ENCODE results near the gene DPY19L3. TPM values are rescaled to one million over a fixed set of nuclear protein-coding genes. Genes with fewer than 3 reads are reported as not detected.
"Not testable (repeated sequence)": the region's sequence is repeated elsewhere in the genome, so short reads cannot be mapped to it uniquely, and the experiment has no call there.

DPY19L3 gene
- total and polyA plus RNA-seq, 2 donors = 6.9 to 62.7 TPM

DNA sequence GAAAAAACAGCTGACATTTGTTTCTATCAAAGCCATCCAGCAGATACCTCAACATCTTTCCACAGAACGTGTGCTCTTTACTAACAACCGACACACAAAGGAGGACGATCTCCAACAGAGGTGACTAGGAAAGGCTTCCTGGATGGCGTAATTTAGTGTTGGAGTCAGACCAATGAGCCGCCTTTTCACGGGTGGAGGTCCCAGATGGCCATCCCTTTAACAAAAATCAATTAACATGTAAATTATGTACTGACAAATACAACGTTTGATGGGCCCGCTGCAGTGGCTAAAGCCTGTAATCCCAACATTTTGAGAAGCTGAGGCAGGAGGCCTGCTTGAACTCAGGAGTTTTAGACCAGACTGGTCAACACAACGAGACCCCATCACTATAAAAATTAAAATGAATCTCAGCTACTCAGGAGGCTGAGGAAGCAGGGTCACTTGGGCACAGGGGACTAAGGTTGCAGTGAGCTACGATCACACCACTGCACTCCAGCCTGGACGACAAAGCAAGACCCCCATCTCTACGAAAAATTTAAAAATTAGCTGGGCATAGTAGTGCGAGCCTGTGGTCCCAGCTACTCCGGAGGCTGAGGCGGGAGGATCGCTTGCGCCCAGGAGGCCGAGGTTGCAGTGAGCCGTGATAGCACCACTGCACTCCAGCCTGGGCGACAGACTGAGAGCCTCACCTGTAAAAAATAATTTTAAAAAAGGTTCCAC is 1.2 kb upstream of the DPY19L3 start:
- Histone ChIP-seq H3K36me3 (ENCODE audit: insufficient read depth) (no peaks in the 10 kb centered on the region), H3K4me1 (ENCODE audit: insufficient read depth) (no peaks in the 10 kb centered on the region), H3K4me3 (ENCODE audit: low read depth, low read length) (peak overlapping the region; percentile 98), H3K27ac (ENCODE audit: low read depth) (no peak overlapping the region)
- 61% methylated on average over 20 of the region's 20 CpGs for WGBS
- no peak for DNase-seq (ENCODE audit: extremely low spot score)

DNA sequence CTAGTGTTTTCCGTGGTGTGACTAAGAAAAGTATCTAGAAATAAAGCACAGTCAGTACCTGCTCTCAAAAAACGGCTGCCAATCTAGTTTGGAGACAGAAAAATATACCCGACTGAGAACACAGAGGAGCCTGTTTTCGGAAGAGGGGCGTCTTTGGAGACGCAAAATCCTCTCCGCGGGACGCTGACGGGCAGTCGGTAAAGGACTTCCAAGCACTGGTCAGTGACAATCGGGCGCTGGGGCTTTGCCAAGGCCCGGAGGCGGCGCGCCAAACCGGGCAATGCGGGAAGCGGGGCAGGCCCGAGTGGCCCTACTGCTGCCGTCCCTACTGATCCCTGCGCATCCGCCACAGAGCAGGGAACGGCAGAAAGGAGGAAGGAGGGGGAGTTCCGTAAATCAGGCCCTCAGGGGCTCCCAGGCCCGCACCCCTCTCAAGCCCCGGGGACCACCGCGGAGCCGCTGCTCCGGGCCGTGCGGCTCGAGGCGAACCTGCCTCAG is 588 bp upstream of the DPY19L3 start:
- DNase-seq (ENCODE audit: extremely low spot score) = no peak
- Histone ChIP-seq H3K4me3 (ENCODE audit: low read depth, low read length) (peak overlapping the region; percentile 98), H3K4me1 (ENCODE audit: insufficient read depth) (no peaks in the 10 kb centered on the region), H3K27ac (ENCODE audit: low read depth) (peak overlapping the region; percentile 97), H3K36me3 (ENCODE audit: insufficient read depth) (no peaks in the 10 kb centered on the region)
- WGBS = 1% methylated on average over 36 of the region's 36 CpGs

DNA sequence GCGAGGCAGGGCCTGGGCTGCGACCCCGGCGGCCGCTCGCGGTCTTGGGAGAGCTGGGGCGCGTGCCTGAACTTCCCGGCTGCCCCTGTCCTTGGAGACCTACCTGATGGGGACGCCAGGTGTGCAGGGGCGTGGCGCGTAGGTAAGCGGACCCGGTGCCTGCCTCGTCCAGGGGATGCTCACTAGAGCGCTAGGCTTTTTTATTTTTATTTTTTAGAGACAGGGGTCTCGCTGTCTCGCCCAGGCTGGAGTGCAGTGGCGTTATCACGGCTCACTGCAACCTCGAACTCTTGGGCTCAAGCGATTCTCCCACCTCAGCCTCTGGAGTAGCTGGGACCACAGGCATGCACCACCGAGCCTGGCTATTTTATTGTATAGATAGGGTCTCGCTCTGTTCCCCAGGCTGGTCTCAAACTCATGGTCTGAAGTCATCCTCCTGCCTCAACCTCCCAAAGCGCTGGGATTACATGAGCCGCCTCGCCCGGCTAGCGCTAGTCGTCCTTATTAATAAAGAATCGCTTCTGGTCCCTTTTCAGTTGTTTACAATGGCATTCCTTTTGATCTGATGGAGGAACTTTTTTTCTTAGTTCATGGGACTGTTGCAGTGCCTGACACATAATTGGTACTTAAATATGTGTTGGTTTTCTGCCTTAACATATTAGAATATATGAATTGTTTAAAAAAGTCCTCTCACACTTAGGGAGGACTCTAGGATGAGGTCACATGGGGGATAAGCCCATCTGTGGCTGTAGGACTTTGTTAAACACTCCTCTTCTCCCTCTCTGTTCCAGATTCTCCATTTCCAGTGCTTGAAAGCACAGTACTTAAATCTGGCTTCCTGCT is 812 bp downstream of the DPY19L3 start:
- no peaks in the 10 kb centered on the region for H3K4me1 ChIP-seq (ENCODE audit: insufficient read depth)
- 5% methylated on average over 33 of the region's 33 CpGs for WGBS
- H3K36me3 ChIP-seq (ENCODE audit: insufficient read depth) = no peaks in the 10 kb centered on the region
- peak overlapping the region; percentile 98 for H3K4me3 ChIP-seq (ENCODE audit: low read depth, low read length)
- no peak for DNase-seq (ENCODE audit: extremely low spot score)
- peak overlapping the region; percentile 100 for H3K27ac ChIP-seq (ENCODE audit: low read depth)

DNA sequence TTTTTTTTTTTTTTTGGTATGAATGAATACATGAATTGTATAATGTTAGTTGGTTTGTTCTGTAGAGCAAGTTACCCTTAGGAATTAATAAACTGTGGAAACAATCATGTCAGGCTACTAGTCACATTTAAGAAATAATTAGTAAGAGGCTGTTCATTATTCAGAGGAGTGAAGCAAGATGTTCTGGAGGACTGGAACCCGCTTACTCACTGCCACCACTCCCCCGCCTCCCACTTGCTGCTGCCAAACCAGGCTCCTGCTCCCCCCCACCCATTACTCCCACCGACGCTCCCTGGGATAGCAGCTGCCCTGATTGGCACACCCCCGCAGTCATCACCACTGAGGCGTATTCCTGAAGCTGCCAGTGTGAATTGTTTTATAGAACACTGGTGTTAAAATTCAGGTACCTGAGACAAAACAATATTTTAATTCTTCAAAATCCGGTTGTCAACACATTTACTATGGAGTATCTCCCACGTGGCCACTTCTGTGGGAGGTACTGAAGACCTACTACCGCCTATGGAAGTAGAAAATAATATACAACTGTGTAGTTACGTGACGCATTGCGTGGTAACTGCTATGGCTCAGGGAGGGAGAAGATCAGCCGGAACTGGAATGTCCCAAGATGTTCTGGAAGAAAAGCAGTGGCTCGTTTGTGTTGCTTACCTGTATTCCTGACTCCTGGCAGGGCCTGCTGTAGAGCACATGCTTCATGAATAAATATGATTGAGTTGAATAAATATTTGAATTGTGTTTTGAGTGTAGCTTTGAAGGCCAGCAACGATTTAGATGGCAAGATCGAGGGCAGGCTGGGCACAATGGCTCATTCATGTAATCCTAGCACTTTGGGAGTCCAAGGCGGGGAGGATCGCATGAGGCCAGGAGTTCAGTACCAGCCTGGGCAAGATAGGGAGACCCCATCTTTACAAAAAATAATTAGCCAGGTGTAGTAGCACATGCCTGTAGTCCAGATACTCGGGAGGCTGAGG is 1.7 kb downstream of the DPY19L3 start:
- no peak for DNase-seq (ENCODE audit: extremely low spot score)
- Histone ChIP-seq H3K4me1 (ENCODE audit: insufficient read depth) (no peaks in the 10 kb centered on the region), H3K4me3 (ENCODE audit: low read depth, low read length) (no peak overlapping the region), H3K27ac (ENCODE audit: low read depth) (no peak overlapping the region), H3K36me3 (ENCODE audit: insufficient read depth) (no peaks in the 10 kb centered on the region)
- WGBS = 79% methylated on average over 19 of the region's 19 CpGs

DNA sequence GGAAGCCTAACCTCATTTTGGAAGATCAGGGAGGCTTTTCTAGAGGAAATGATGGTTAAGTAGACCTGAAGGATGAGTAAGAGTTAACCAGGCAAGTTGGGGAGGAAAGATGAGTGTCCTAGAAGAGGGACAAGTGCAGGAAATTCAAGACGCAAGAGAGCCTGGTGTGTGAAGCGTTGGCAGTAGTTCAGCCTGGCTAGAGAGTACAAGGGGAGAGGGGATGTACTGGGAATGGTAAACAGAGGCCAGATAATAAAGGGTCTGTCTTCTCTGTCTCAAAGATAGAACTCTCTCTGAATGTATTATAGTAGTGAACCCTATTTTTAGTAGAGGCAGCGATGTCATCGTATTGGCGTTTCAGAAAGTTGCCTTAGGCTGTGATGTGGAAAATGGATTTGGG is 9.7 kb downstream of the DPY19L3 start:
- H3K36me3 ChIP-seq (ENCODE audit: insufficient read depth) = no peaks in the 10 kb centered on the region
- 83% methylated on average over 5 of the region's 5 CpGs for WGBS
- H3K27ac ChIP-seq (ENCODE audit: low read depth) = no peak overlapping the region
- no peaks in the 10 kb centered on the region for H3K4me1 ChIP-seq (ENCODE audit: insufficient read depth)
- no peak overlapping the region for H3K4me3 ChIP-seq (ENCODE audit: low read depth, low read length)
- DNase-seq (ENCODE audit: extremely low spot score) = no peak

DNA sequence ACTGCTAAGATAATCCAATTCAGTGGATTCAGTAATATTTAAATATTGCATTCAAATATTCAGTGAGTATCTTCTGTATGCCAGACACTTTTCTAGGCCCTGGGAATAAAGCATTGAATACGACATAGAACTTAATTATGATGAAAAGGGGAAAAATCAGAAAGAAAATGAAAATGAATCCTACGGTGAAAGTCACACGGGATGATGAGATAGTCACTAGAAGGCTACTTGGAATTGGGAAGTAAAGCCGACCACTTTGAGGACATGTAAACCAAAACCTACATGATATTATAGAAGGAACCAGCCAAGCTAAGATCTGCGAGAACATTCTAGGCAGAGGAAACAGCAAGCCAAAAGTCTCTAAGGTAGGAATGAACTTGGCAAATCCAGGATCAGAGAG is 10.1 kb downstream of the DPY19L3 start:
- no peaks in the 10 kb centered on the region for H3K4me1 ChIP-seq (ENCODE audit: insufficient read depth)
- no peak for DNase-seq (ENCODE audit: extremely low spot score)
- H3K27ac ChIP-seq (ENCODE audit: low read depth) = no peak overlapping the region
- no peaks in the 10 kb centered on the region for H3K36me3 ChIP-seq (ENCODE audit: insufficient read depth)
- H3K4me3 ChIP-seq (ENCODE audit: low read depth, low read length) = no peak overlapping the region
- WGBS = 93% methylated on average over 5 of the region's 5 CpGs

DNA sequence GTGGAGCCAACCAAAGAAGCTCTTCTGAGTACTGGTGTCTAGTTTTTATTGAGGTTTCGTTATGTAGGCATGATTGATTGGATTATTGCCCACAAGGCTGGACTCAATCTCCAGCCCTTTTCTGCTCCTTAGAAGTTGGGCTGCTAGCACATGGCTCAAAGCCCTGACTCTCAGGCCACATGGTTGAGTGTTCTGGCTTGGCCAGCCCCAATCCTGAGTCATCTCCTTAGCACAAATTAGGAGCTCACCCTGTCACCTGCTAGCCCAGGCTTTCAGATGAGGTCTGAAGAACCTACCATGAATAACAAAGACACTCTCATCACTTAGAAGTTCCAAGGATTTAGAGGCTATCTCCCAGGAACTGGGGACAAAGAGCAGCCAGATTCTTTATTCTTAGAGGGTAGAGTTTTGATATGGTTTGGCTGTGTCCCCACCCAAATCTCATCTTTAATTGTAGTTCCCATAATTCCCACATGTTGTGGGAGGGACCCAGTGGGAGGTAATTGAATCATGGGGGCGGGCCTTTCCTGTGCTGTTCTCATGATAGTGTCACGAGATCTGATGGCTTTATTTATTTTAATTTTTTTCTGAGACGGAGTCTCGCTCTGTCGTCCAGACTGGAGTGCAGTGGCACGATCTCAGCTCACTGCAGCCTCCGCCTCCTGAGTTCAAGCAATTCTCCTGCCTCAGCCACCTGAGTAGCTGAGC is 11.3 kb downstream of the DPY19L3 start:
- no peak overlapping the region for H3K27ac ChIP-seq (ENCODE audit: low read depth)
- WGBS = 93% methylated on average over 8 of the region's 8 CpGs
- H3K36me3 ChIP-seq (ENCODE audit: insufficient read depth) = no peaks in the 10 kb centered on the region
- DNase-seq (ENCODE audit: extremely low spot score) = no peak
- H3K4me3 ChIP-seq (ENCODE audit: low read depth, low read length) = no peak overlapping the region
- H3K4me1 ChIP-seq (ENCODE audit: insufficient read depth) = no peaks in the 10 kb centered on the region

DNA sequence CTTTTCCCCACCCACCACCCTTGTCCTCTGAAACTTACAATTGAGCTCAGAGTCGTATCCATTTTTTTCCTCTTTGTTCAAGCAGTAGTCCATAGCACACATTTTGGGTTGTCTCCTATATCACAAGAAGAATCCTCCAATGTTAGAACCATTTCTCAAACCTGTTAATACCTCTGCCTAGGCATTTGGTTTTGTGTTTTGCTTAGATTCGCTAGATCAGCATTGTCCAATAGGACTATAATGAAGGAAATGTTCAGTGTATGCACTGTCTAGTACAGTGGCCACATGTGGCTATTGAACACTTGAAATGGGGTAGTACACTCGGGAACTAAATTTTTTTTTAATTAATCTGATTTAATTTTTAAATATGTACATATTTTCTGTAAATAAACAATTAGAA is 12.6 kb downstream of the DPY19L3 start:
- no peak for DNase-seq (ENCODE audit: extremely low spot score)
- Histone ChIP-seq H3K4me3 (ENCODE audit: low read depth, low read length) (no peak overlapping the region), H3K4me1 (ENCODE audit: insufficient read depth) (no peaks in the 10 kb centered on the region), H3K27ac (ENCODE audit: low read depth) (no peak overlapping the region), H3K36me3 (ENCODE audit: insufficient read depth) (no peaks in the 10 kb centered on the region)
- 87% methylated on average over 3 of the region's 3 CpGs for WGBS

DNA sequence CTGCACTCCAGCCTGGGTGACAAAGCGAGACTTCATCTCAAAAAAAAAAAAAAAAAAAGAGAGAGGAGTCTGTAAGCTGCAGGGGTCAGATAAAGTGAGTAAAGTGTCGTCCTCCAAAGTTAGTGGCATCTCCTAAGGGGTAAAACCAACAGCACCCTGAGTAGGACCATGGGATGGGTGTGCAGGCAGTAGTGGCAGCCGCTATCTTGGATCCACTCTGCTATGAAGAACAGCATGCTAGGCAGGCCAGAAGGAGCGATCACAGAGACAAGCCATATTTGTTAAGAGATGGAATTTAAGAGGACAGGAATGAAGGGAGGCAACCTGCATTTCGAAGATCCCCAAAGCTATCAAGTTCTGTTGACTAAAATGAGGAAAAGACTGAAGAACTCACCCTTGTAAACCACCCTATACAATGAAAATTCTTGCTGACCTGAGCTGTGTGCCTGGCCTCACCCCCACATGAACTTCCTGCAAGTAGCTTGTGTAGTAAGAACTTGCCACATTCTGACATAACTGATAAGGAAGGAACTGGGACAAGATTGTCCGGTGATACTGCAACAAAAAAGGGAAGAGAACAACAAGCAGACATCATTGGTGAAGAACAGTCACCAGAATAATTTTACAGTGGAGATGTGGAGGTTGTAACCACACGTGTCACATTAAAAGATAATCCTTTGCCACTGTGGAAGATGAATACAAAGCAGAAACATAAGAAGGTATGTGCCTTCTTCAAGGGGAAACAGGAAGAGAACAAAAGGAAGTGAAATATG is 16.2 kb downstream of the DPY19L3 start:
- H3K36me3 ChIP-seq (ENCODE audit: insufficient read depth) = no peaks in the 10 kb centered on the region
- DNase-seq (ENCODE audit: extremely low spot score) = no peak
- no peak overlapping the region for H3K27ac ChIP-seq (ENCODE audit: low read depth)
- no peak overlapping the region for H3K4me3 ChIP-seq (ENCODE audit: low read depth, low read length)
- H3K4me1 ChIP-seq (ENCODE audit: insufficient read depth) = no peaks in the 10 kb centered on the region
- WGBS = 70% methylated on average over 7 of the region's 7 CpGs

DNA sequence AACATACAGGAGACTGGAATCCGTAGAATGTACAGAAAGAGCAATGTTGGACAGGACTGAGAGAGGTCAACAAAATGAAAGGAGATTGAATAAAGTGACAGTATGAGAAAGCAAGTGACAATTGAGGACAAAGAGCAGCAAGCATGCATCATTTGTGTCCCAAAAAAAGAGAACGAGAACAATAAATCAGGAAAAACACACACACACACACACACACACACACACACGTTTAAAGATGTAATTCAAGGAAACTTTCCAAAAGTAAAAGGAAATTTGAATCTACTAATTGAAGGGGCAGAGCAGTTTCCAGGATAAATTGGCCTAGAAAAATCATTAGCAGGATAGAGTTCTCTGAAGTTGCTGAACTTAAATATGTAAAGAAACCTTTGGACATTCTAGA is 16.9 kb downstream of the DPY19L3 start:
- Histone ChIP-seq H3K4me3 (ENCODE audit: low read depth, low read length) (no peak overlapping the region), H3K4me1 (ENCODE audit: insufficient read depth) (no peaks in the 10 kb centered on the region), H3K36me3 (ENCODE audit: insufficient read depth) (no peaks in the 10 kb centered on the region), H3K27ac (ENCODE audit: low read depth) (no peak overlapping the region)
- DNase-seq (ENCODE audit: extremely low spot score) = no peak
- 70% methylated on average over 3 of the region's 3 CpGs for WGBS

DNA sequence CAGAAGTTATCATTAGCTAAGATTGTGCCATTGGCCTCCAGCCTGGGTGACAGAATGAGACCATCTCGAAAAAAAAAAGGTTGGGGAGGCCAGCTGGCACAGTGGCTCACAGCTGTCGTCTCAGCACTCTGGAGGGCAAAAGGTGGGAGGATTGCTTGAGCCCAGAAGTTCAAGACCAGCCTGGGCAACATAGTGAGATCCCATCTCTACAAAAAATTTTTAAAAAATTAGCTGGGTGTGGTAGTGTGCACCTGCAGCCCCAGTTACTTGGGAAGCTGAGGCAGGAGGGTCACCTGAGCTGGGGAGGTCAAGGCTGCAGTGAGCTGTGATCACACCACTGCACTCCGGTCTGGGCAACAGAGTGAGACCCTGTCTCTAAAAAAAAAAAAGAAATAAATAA is 18.4 kb downstream of the DPY19L3 start:
- not testable (repeated sequence) for H3K4me1 ChIP-seq (ENCODE audit: insufficient read depth); DNase-seq (ENCODE audit: extremely low spot score); H3K36me3 ChIP-seq (ENCODE audit: insufficient read depth); H3K4me3 ChIP-seq (ENCODE audit: low read depth, low read length); H3K27ac ChIP-seq (ENCODE audit: low read depth)
- WGBS = 97% methylated on average over 3 of the region's 3 CpGs

DNA sequence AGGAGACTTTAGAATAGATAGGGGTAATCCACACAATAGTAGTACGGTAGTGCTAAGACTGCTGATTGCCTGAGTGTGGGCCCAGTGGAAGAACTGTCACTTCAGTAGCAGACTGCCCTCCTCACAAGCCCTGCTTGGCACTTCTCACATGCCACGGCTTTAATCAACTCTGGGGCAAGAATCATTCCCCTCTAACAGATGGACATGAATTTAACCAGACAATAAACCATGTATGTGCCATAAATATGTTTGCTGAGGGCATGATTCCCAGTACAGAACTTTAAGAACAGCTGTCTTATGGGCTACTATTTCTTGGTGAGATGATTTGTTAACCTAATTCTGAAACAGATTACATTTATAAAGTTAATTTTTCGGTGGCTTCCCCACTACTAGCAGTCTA is 22.0 kb downstream of the DPY19L3 start:
- 86% methylated on average over 3 of the region's 3 CpGs for WGBS
- H3K4me1 ChIP-seq (ENCODE audit: insufficient read depth) = no peaks in the 10 kb centered on the region
- no peak overlapping the region for H3K27ac ChIP-seq (ENCODE audit: low read depth)
- no peak for DNase-seq (ENCODE audit: extremely low spot score)
- H3K36me3 ChIP-seq (ENCODE audit: insufficient read depth) = no peaks in the 10 kb centered on the region
- no peak overlapping the region for H3K4me3 ChIP-seq (ENCODE audit: low read depth, low read length)

Data from urinary bladder (tissue), 4 donors.